ENCODE results near the gene GPI. TPM values are rescaled to one million over a fixed set of nuclear protein-coding genes. Genes with fewer than 3 reads are reported as not detected.

GPI gene
- total and polyA plus RNA-seq, 2 of the 8 experiments (the other 6 are each of a cell fraction or from before 2014, with no cell fraction given): 171 to 360 TPM

- no peak overlapping the region for H3K4me3 ChIP-seq (ENCODE audit: extremely low read depth in 1 of 4, insufficient read depth in 2 of 4, low read depth in 3 of 4, low read length in 4 of 4)
- peaks cover 0 to 5% (median 3%) of the 10 kb centered on the region in 4 experiments; a peak in 5 of 7 replicates for H3K4me1 ChIP-seq (replicated peaks in 1 of 4; ENCODE audit: control insufficient read depth in 3 of 4, insufficient read depth in 4 of 4, low read length in 3 of 4)
- H3K18ac ChIP-seq (ENCODE audit: extremely low read depth, low read length): no peak overlapping the region
- POLR2A ChIA-PET (ENCODE audit: partially characterized antibody): interaction anchor here (1.1 to 2.4 kb wide), 8 partner anchors 9 to 116 kb away, joined by 3 to 8 read pairs (median 4); no protein-coding TSS in a partner anchor
- DNase-seq (ENCODE audit: low read depth in 1 of 2, low spot score in 2 of 2) (no peak), FAIRE-seq (no peak)
- H2BK15ac ChIP-seq (ENCODE audit: low read length): no peak overlapping the region
- no peak overlapping the region for H4K8ac ChIP-seq (ENCODE audit: extremely low read depth, insufficient read depth, low read length)
- no peak overlapping the region for H3K14ac ChIP-seq (ENCODE audit: insufficient read length)
- H2BK20ac ChIP-seq (ENCODE audit: low read length): no peak overlapping the region
- peaks cover 2 to 23% of the 10 kb centered on the region in 2 experiments; a peak in 3 of 4 replicates for H3K79me2 ChIP-seq (ENCODE audit: control insufficient read depth in 1 of 2, insufficient read depth in 2 of 2, low read length in 2 of 2)
- no peak overlapping the region for H2AK5ac ChIP-seq (ENCODE audit: low read depth, low read length)
- H2BK12ac ChIP-seq (ENCODE audit: low read depth, low read length): no peak overlapping the region
- H3K9ac ChIP-seq (replicated peaks in 1 of 4; ENCODE audit: extremely low read depth in 1 of 4, low read depth in 3 of 4, low read length in 3 of 4): no peak overlapping the region
- no peak overlapping the region for H2BK120ac ChIP-seq (replicated peaks; ENCODE audit: low read depth, low read length)
- H3K4ac ChIP-seq (replicated peaks; ENCODE audit: insufficient read length, low read depth, low read length): no peak overlapping the region
- peaks cover 3% of the 10 kb centered on the region; the same call in 1 of the 2 replicates for H3K23me2 ChIP-seq (ENCODE audit: low read depth, low read length)
- CTCF ChIA-PET (ENCODE audit: partially characterized antibody): interaction anchor here (1.2 to 1.3 kb wide), 2 partner anchors 127 to 130 kb away, joined by 3 to 4 read pairs; no protein-coding TSS in a partner anchor
- H3K9me3 ChIP-seq (ENCODE audit: insufficient read depth in 2 of 2, low read depth in 1 of 2, low read length in 1 of 2): no peaks in the 10 kb centered on the region
- H4K20me1 ChIP-seq (replicated peaks in 1 of 2; ENCODE audit: control insufficient read depth in 1 of 2, insufficient read depth in 2 of 2, low read length in 2 of 2): peaks cover 10 to 28% of the 10 kb centered on the region in 2 experiments
- no peak overlapping the region for H2BK5ac ChIP-seq (ENCODE audit: low read depth, low read length)
- H3K27ac ChIP-seq (ENCODE audit: low read depth, low read length): no peak overlapping the region
- H3K23ac ChIP-seq (ENCODE audit: insufficient read length): no peak overlapping the region
- no peak overlapping the region for H4K5ac ChIP-seq (ENCODE audit: insufficient read length, low read depth, low read length)
- H2AFZ ChIP-seq (ENCODE audit: low read length): no peak overlapping the region
- H3K79me1 ChIP-seq (ENCODE audit: low read depth, low read length): peaks cover 21% of the 10 kb centered on the region
- no peak overlapping the region for H3K4me2 ChIP-seq (ENCODE audit: insufficient read depth in 1 of 2, low read depth in 2 of 2, low read length in 2 of 2)
- H4K91ac ChIP-seq (replicated peaks; ENCODE audit: insufficient read length, low read length): no peak overlapping the region
- H3K36me3 ChIP-seq (ENCODE audit: control insufficient read depth in 2 of 4, insufficient read depth in 4 of 4, low read length in 3 of 4): peaks cover 34 to 53% (median 41%) of the 10 kb centered on the region in 4 experiments
- 95% methylated on average over 4 of the region's 4 CpGs; no CpG with 5 or more reads in 1 of the 2 experiments for WGBS, 2 experiments (ENCODE audit: extremely low coverage in 1 of 2, insufficient coverage in 1 of 2, insufficient read length in 1 of 2, insufficient replicate concordance in 2 of 2, low coverage in 1 of 2, low lambda C conversion rate in 2 of 2, missing lambda C conversion rate in 1 of 2)
- no peak overlapping the region for H3K56ac ChIP-seq (replicated peaks; ENCODE audit: insufficient read length, low read depth, low read length)
- no peaks in the 10 kb centered on the region for H3K27me3 ChIP-seq (replicated peaks in 1 of 4; ENCODE audit: control insufficient read depth in 3 of 4, extremely low read depth in 1 of 4, insufficient read depth in 3 of 4, low read length in 3 of 4)
- TF ChIP-seq GABPA (IDR thresholded peaks at IDR 0.05; ENCODE audit: borderline replicate concordance, insufficient read depth, low read length): no peak
- TF ChIP-seq RNF2 (IDR thresholded peaks at IDR 0.05; ENCODE audit: borderline replicate concordance, low read depth, low read length, missing control alignments, poor library complexity, severe bottlenecking): no peak
These were observed 6.0 kb downstream of the GPI start for GRCh38 chr19:34370983-34371382.
